ENCODE data around the gene RAB3GAP1.
"Not testable (repeated sequence)": the region's sequence is repeated elsewhere in the genome, so short reads cannot be mapped to it uniquely, and the experiment has no call there.

Gene RAB3GAP1

GRCh38 chr2:135095591-135095990 is 43.5 kb downstream of the RAB3GAP1 start:
- no peak for TF ChIP-seq ZFX (IDR thresholded peaks at IDR 0.05)
- TF ChIP-seq CTCF (conservative IDR thresholded peaks at IDR 0.05): no peak
- H3K27ac ChIP-seq: no peak overlapping the region

GRCh38 chr2:135096665-135097446 is 44.8 kb downstream of the RAB3GAP1 start:
- no peak for TF ChIP-seq ZFX (IDR thresholded peaks at IDR 0.05)
- TF ChIP-seq CTCF (conservative IDR thresholded peaks at IDR 0.05): no peak
- no peak overlapping the region for H3K27ac ChIP-seq

GRCh38 chr2:135097532-135098231 is 45.6 kb downstream of the RAB3GAP1 start:
- TF ChIP-seq ZFX (IDR thresholded peaks at IDR 0.05) (no peak), CTCF (conservative IDR thresholded peaks at IDR 0.05) (no peak)
- no peak overlapping the region for H3K27ac ChIP-seq

- TF ChIP-seq ZFX (IDR thresholded peaks at IDR 0.05): no peak
- no peak for TF ChIP-seq CTCF (conservative IDR thresholded peaks at IDR 0.05)
- no peak overlapping the region for H3K27ac ChIP-seq
Measured at GRCh38 chr2:135099802-135100483, 47.9 kb downstream of the RAB3GAP1 start.

- no peak overlapping the region for H3K27ac ChIP-seq
- TF ChIP-seq ZFX (IDR thresholded peaks at IDR 0.05) (no peak), CTCF (conservative IDR thresholded peaks at IDR 0.05) (no peak)
Measured at GRCh38 chr2:135103843-135104242, 51.8 kb downstream of the RAB3GAP1 start.

- not testable (repeated sequence) for H3K27ac ChIP-seq
Measured at GRCh38 chr2:135105513-135106316, 53.6 kb downstream of the RAB3GAP1 start.

- H3K27ac ChIP-seq: no peak overlapping the region
- TF ChIP-seq ZFX (IDR thresholded peaks at IDR 0.05) (no peak), CTCF (conservative IDR thresholded peaks at IDR 0.05) (no peak)
Measured at GRCh38 chr2:135113322-135113721, 61.2 kb downstream of the RAB3GAP1 start.
